ENCODE data around the gene FKBP1A.

DNA sequence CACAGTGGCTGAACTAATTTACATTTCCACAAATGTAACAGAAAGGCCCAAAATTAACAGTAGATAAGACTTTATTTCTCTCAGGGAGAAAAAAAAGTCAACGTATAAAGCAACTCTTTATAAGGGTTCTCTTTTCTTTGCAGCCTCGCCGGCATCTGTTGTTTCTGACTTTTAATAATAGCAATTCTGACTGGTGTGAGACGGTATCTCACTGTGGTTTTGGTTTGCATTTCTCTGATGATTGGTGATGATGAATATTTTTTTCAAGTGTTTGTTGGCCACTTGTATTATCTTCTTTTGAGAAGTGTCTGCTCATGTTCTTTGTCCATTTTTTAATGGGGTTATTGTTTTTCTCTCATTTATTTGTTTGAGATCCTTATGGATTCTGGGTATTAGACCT, 27.2 kb upstream of the FKBP1A start:
- no peak for TF ChIP-seq POLR2AphosphoS5 (IDR thresholded peaks at IDR 0.05)
- TF ChIP-seq, protein P1, sequence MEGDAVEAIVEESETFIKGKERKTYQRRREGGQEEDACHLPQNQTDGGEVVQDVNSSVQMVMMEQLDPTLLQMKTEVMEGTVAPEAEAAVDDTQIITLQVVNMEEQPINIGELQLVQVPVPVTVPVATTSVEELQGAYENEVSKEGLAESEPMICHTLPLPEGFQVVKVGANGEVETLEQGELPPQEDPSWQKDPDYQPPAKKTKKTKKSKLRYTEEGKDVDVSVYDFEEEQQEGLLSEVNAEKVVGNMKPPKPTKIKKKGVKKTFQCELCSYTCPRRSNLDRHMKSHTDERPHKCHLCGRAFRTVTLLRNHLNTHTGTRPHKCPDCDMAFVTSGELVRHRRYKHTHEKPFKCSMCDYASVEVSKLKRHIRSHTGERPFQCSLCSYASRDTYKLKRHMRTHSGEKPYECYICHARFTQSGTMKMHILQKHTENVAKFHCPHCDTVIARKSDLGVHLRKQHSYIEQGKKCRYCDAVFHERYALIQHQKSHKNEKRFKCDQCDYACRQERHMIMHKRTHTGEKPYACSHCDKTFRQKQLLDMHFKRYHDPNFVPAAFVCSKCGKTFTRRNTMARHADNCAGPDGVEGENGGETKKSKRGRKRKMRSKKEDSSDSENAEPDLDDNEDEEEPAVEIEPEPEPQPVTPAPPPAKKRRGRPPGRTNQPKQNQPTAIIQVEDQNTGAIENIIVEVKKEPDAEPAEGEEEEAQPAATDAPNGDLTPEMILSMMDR (IDR thresholded peaks at IDR 0.05): no peak

Data from sigmoid colon (tissue), 4 donors.